GM23248 (cell line): ENCODE measurements around the gene NAALADL2.

Source experiments
- EZH2 ChIP-seq: fragments of 200-600 bp; sonication (generic); IDR thresholded peaks from 2 replicates; pipeline ENCODE4 v1.6.1; 2018; ENCODE audit warnings: antibody characterized with exemption, mild to moderate bottlenecking; ENCODE audit not compliant: insufficient read depth, poor library complexity, severe bottlenecking
- EZH2phosphoT487 ChIP-seq: fragments of 200-600 bp; sonication (generic); IDR thresholded peaks from 2 replicates; pipeline ENCODE4 v1.6.1; 2018; ENCODE audit warnings: antibody characterized with exemption, moderate library complexity, mild to moderate bottlenecking, low read depth; ENCODE audit not compliant: insufficient read depth

DNA sequence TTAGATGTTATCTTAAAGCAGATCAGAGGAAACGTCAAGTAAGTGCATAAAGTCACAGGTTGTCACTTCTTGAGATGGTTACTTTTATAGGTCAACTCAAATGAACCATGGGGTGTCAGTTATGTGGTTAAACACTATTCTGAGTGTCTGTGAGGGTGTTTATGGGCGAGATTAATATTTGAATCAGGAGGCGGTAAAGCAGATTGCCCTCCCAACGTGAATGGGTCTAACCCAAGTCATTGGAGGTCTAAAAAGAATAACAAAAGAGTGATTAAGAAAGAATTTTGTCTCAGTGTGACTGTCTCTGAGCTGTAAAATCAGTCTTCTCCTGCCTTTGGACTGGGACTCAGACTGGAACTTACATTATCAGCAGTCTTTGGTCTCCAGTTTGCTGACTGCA lies 977.5 kb downstream of the NAALADL2 start:
- no peak for TF ChIP-seq EZH2
- no peak for TF ChIP-seq EZH2phosphoT487
